SK-N-SH (cell line): ENCODE measurements around the gene FHOD3. TPM values are rescaled to one million over a fixed set of nuclear protein-coding genes. Genes with fewer than 3 reads are reported as not detected.

Source experiments
- CTCF ChIA-PET: fragments of 300-600, 350-600 bp; formaldehyde crosslinking; extraction: SDS; loops from one replicate; lab custom pipeline; 2021; lab: Yijun Ruan, JAX
- POLR2A ChIA-PET: fragments of 350-600 bp; sonication (Branson Sonifier 250); formaldehyde crosslinking; extraction: SDS; loops from one replicate; lab custom pipeline; 2020; ENCODE audit warnings: antibody characterized with exemption, inconsistent platforms; lab: Yijun Ruan, JAX
- DNase-seq: peaks from one replicate; pipeline ENCODE4 v3.0.0; 2012
- H2AFZ ChIP-seq: fragments of 200-600 bp; sonication (generic); 2 replicates; pipeline ENCODE4 v1.8.1; 2016; ENCODE audit warnings: antibody characterized with exemption, mild to moderate bottlenecking, low read depth
- H3F3A ChIP-seq: fragments of 200-600 bp; sonication (generic); replicated peaks from 2 replicates; pipeline ENCODE3; 2016; ENCODE audit warnings: antibody characterized with exemption, mild to moderate bottlenecking; ENCODE audit not compliant: insufficient read depth
- H3K27ac ChIP-seq, 2 experiments: fragments of 200-500 bp in 1 of 2; fragments of 200-600 bp in 1 of 2; sonication (Bioruptor generic) in 1 of 2; sonication (generic), shearing (Covaris generic) in 1 of 2; 2 replicates each; pipeline versions ENCODE4 v1.5.1 to v1.6.1; 2014 to 2016; ENCODE audit warnings: low read depth in 2 of 2, inconsistent platforms in 1 of 2, low read length in 1 of 2, mild to moderate bottlenecking in 1 of 2, mixed read lengths in 1 of 2
- H3K27me3 ChIP-seq: fragments of 200-600 bp; sonication (generic), shearing (Covaris generic); 2 replicates; pipeline ENCODE4 v1.6.1; 2016; ENCODE audit warnings: mixed run types; ENCODE audit not compliant: insufficient read depth
- H3K36me3 ChIP-seq, 2 experiments: fragments of 200-500 bp in 1 of 2; fragments of 200-600 bp in 1 of 2; sonication (Bioruptor generic) in 1 of 2; sonication (generic) in 1 of 2; replicated peaks in 1 of 2; 2 replicates each; pipeline versions ENCODE3 to v1.5.1; 2014 to 2016; ENCODE audit warnings: low read length in 1 of 2, mild to moderate bottlenecking in 1 of 2; ENCODE audit not compliant: insufficient read depth in 2 of 2, control insufficient read depth in 1 of 2
- H3K4me1 ChIP-seq, 2 experiments: fragments of 200-500 bp in 1 of 2; fragments of 200-600 bp in 1 of 2; sonication (Bioruptor generic) in 1 of 2; sonication (generic), shearing (Covaris generic) in 1 of 2; 2 replicates each; pipeline versions ENCODE4 v1.5.1 to v1.6.1; 2014 to 2016; ENCODE audit warnings: low read depth in 1 of 2, low read length in 1 of 2, mixed run types in 1 of 2; ENCODE audit not compliant: insufficient read depth in 2 of 2, control insufficient read depth in 1 of 2
- H3K4me2 ChIP-seq: fragments of 200-600 bp; sonication (generic), shearing (Covaris generic); 2 replicates; pipeline ENCODE4 v1.6.1; 2017; ENCODE audit warnings: mixed run types
- H3K4me3 ChIP-seq, 2 experiments: fragments of 200-500 bp in 1 of 2; fragments of 200-600 bp in 1 of 2; sonication (Bioruptor generic) in 1 of 2; sonication (generic), shearing (Covaris generic) in 1 of 2; 2 replicates each; pipeline versions ENCODE4 v1.5.1 to v1.8.1; 2014 to 2016; ENCODE audit warnings: low read depth in 2 of 2, inconsistent platforms in 1 of 2, low read length in 1 of 2, mild to moderate bottlenecking in 1 of 2, mixed read lengths in 1 of 2, moderate library complexity in 1 of 2
- H3K79me2 ChIP-seq: fragments of 200-600 bp; sonication (generic); 2 replicates; pipeline ENCODE4 v1.8.1; 2017; ENCODE audit warnings: mild to moderate bottlenecking; ENCODE audit not compliant: insufficient read depth
- H3K9ac ChIP-seq: fragments of 200-600 bp; sonication (generic); 2 replicates; pipeline ENCODE4 v1.6.1; 2017; ENCODE audit warnings: mixed run types
- H3K9me2 ChIP-seq: fragments of 200-600 bp; sonication (generic); 2 replicates; pipeline ENCODE4 v1.6.1; 2017; ENCODE audit warnings: mixed run types
- H3K9me3 ChIP-seq: fragments of 200-600 bp; sonication (generic); 2 replicates; pipeline ENCODE4 v1.6.1; 2017; ENCODE audit warnings: mixed run types, mild to moderate bottlenecking, moderate library complexity
- H4K20me1 ChIP-seq: fragments of 200-600 bp; sonication (generic); 2 replicates; pipeline ENCODE4 v1.6.1; 2017; ENCODE audit warnings: mild to moderate bottlenecking, mixed run types; ENCODE audit not compliant: insufficient read depth
- ELF1 ChIP-seq: IDR thresholded peaks from 2 replicates; pipeline ENCODE4 v1.4.0; 2012
- FOXJ3 ChIP-seq: sonication (generic); formaldehyde crosslinking; IDR thresholded peaks from 2 replicates; pipeline ENCODE4 v1.5.1; 2020; ENCODE audit warnings: mild to moderate bottlenecking, missing genetic modification reagents
- IRF3 ChIP-seq: fragments of 150-350 bp; IDR thresholded peaks from 2 replicates; pipeline ENCODE4 v1.6.1; 2016; ENCODE audit warnings: mild to moderate bottlenecking, low read depth, low read length
- NRF1 ChIP-seq: IDR thresholded peaks from 2 replicates; pipeline ENCODE4 v1.6.1; 2012; ENCODE audit warnings: low read depth, mild to moderate bottlenecking, low read length
- RAD21 ChIP-seq: IDR thresholded peaks from 2 replicates; pipeline ENCODE4 v1.6.1; 2012; ENCODE audit warnings: mild to moderate bottlenecking, low read length
- REST ChIP-seq: IDR thresholded peaks from 2 replicates; pipeline ENCODE4 v1.6.1; 2012; ENCODE audit warnings: mild to moderate bottlenecking, low read depth, low read length, moderate library complexity
- RFX5 ChIP-seq: IDR thresholded peaks from 2 replicates; pipeline ENCODE4 v1.6.1; 2012; ENCODE audit warnings: mild to moderate bottlenecking, improper control_type of control experiment, low read length
- TEAD4 ChIP-seq: IDR thresholded peaks from 2 replicates; pipeline ENCODE4 v1.4.0; 2012; ENCODE audit warnings: mild to moderate bottlenecking, borderline replicate concordance; ENCODE audit not compliant: insufficient read depth
- WGBS: methylation state at CpG from one replicate; pipeline ENCODE4 v1.1.6; 2017; ENCODE audit warnings: low lambda C conversion rate; 5-methylcytosine and 5-hydroxymethylcytosine counted together
- polyA plus RNA-seq, 3 experiments: library from polyadenylated mRNA; depleted of rRNA; stranded (reverse); fragments of >200 nt; gene quantifications; 2 replicates each; pipeline ENCODE4 v1.2.3, GENCODE V29; 2012

FHOD3 gene
- polyA plus RNA-seq, 1 of the 3 experiments (the other 2 are of a cell fraction), result 10.9 TPM

- H3K9me3 ChIP-seq, result no peaks in the 10 kb centered on the region
- POLR2A ChIA-PET, result no interaction called here
- no peaks in the 10 kb centered on the region for H3K79me2 ChIP-seq
- no peak overlapping the region; a peak in 1 of 4 replicates for H3K27ac ChIP-seq
- H3K36me3 ChIP-seq, result no peaks in the 10 kb centered on the region
- DNase-seq, result no peak
- peaks cover 0 to 2% of the 10 kb centered on the region in 2 experiments; a peak in 1 of 4 replicates for H3K4me1 ChIP-seq
- WGBS, result 68% methylated on average over 2 of the region's 2 CpGs
- no peaks in the 10 kb centered on the region for H4K20me1 ChIP-seq
- H3K27me3 ChIP-seq, result no peaks in the 10 kb centered on the region
- H2AFZ ChIP-seq, result no peak overlapping the region
- no peak overlapping the region for H3K4me2 ChIP-seq
- TF ChIP-seq IRF3, result no peak
- TF ChIP-seq FOXJ3, result no peak
- TF ChIP-seq RFX5, result no peak
- TF ChIP-seq RAD21, result no peak
- TF ChIP-seq TEAD4, result no peak
- no peak for TF ChIP-seq REST
- TF ChIP-seq ELF1, result no peak
- TF ChIP-seq, all 33 proteins: peak for 0
- no peaks in the 10 kb centered on the region for H3K9me2 ChIP-seq
- no peak overlapping the region for H3K4me3 ChIP-seq
- CTCF ChIA-PET, result interaction anchor here (1.2 to 1.4 kb wide), 3 partner anchors 11 to 276 kb away, joined by 3 to 5 read pairs (median 3); no protein-coding TSS in a partner anchor
- H3K9ac ChIP-seq, result no peak overlapping the region
- no peaks in the 10 kb centered on the region for H3F3A ChIP-seq
Measured at GRCh38 chr18:36560187-36560586, 262.7 kb downstream of the FHOD3 start.

GRCh38 chr18:36561046-36561445, 263.5 kb downstream of the FHOD3 start:
- no peak for TF ChIP-seq NRF1

More at GRCh38 chr18:36561046-36561445, 263.5 kb downstream of the FHOD3 start:
- POLR2A ChIA-PET, result no interaction called here
- Histone ChIP-seq H3K79me2 (no peaks in the 10 kb centered on the region), H4K20me1 (no peaks in the 10 kb centered on the region), H3K9ac (no peak overlapping the region), H3K36me3 (no peaks in the 10 kb centered on the region), H3K4me1 (peaks cover 0 to 2% of the 10 kb centered on the region in 2 experiments; a peak in 1 of 4 replicates), H3K9me3 (no peaks in the 10 kb centered on the region), H2AFZ (no peak overlapping the region), H3K9me2 (no peaks in the 10 kb centered on the region), H3F3A (no peaks in the 10 kb centered on the region), H3K4me2 (no peak overlapping the region), H3K4me3 (no peak overlapping the region), H3K27ac (no peak overlapping the region), H3K27me3 (no peaks in the 10 kb centered on the region)
- DNase-seq, result no peak
- WGBS, result 76% methylated on average over 2 of the region's 2 CpGs
- CTCF ChIA-PET, result interaction anchor here (0.8 to 1.4 kb wide), 3 partner anchors 11 to 277 kb away, joined by 3 to 5 read pairs (median 3); no protein-coding TSS in a partner anchor
